HG03175 (cell line): ENCODE data around the gene IGFBP7.
"Not testable (repeated sequence)": the region's sequence is repeated elsewhere in the genome, so short reads cannot be mapped to it uniquely, and the experiment has no call there.

ENCODE experiments used
- ATAC-seq: cut with Tn5 transposase; IDR thresholded peaks from one replicate; pipeline ENCODE4 v1.9.1; 2021; ENCODE audit warnings: mild to moderate bottlenecking, moderate library complexity; ENCODE audit not compliant: unreplicated experiment

IGFBP7 gene

GRCh38 chr4:57075367-57075766 is 34.8 kb downstream of the IGFBP7 start:
- no peak for ATAC-seq

- ATAC-seq: no peak
These were observed 35.4 kb downstream of the IGFBP7 start for GRCh38 chr4:57074744-57075143.

- no peak for ATAC-seq
These were observed 36.6 kb downstream of the IGFBP7 start for GRCh38 chr4:57073559-57073958.

- no peak for ATAC-seq
These were observed 38.9 kb downstream of the IGFBP7 start for GRCh38 chr4:57071326-57071725.

GRCh38 chr4:57070461-57070860 is 39.7 kb downstream of the IGFBP7 start:
- ATAC-seq: no peak

- no peak for ATAC-seq
These were observed 41.8 kb downstream of the IGFBP7 start for GRCh38 chr4:57068237-57068981.

- no peak for ATAC-seq
These were observed 44.3 kb downstream of the IGFBP7 start for GRCh38 chr4:57065730-57066482.

GRCh38 chr4:57064811-57065711 is 45.1 kb downstream of the IGFBP7 start:
- ATAC-seq: no peak

GRCh38 chr4:57064120-57064519 is 46.1 kb downstream of the IGFBP7 start:
- no peak for ATAC-seq

- no peak for ATAC-seq
These were observed 46.7 kb downstream of the IGFBP7 start for GRCh38 chr4:57063518-57063917.

- ATAC-seq: no peak
These were observed 48.8 kb downstream of the IGFBP7 start for GRCh38 chr4:57061395-57061794.

GRCh38 chr4:57060717-57061067 is 49.5 kb downstream of the IGFBP7 start:
- not testable (repeated sequence) for ATAC-seq

- no peak for ATAC-seq
These were observed 50.1 kb downstream of the IGFBP7 start for GRCh38 chr4:57059890-57060716.

- no peak for ATAC-seq
These were observed 54.3 kb downstream of the IGFBP7 start for GRCh38 chr4:57055886-57056285.

- no peak for ATAC-seq
These were observed 56.7 kb downstream of the IGFBP7 start for GRCh38 chr4:57053508-57053907.

- no peak for ATAC-seq
These were observed 58.7 kb downstream of the IGFBP7 start for GRCh38 chr4:57051524-57051923.

GRCh38 chr4:57051095-57051494 is 59.1 kb downstream of the IGFBP7 start:
- no peak for ATAC-seq

GRCh38 chr4:57048590-57049304 is 61.4 kb downstream of the IGFBP7 start:
- no peak for ATAC-seq

- ATAC-seq: not testable (repeated sequence)
These were observed 63.1 kb downstream of the IGFBP7 start for GRCh38 chr4:57047046-57047445.

- no peak for ATAC-seq
These were observed 65.2 kb downstream of the IGFBP7 start for GRCh38 chr4:57044996-57045395.
